Right lobe of liver (tissue), 6 donors: ENCODE data around the gene MAML2. TPM values are rescaled to one million over a fixed set of nuclear protein-coding genes. Genes with fewer than 3 reads are reported as not detected.

Experiments used
- ATAC-seq, 4 donors: fragments of 200-7000 bp; cut with Tn5 transposase; one replicate each; pipeline ENCODE4 v1.9.1; 2020; ENCODE audit warnings: mild to moderate bottlenecking in 4 of 4, moderate library complexity in 4 of 4
- DNase-seq, 3 donors: peaks; one replicate each; pipeline ENCODE4 v3.0.0-alpha.2; 2020
- H3K27ac ChIP-seq, 3 donors: fragments of 200-600 bp; one replicate each; pipeline ENCODE4 v1.8.0; 2022
- H3K27me3 ChIP-seq, 2 donors: fragments of 200-600 bp; one replicate each; pipeline ENCODE4 v1.8.0; 2022
- H3K36me3 ChIP-seq, 4 donors: fragments of 200-600 bp; sonication (generic) in 1 of 4; one replicate each; pipeline versions ENCODE4 v1.5.1 to v1.8.0; 2017 to 2022; ENCODE audit warnings: control low read depth in 1 of 4
- H3K4me1 ChIP-seq, 4 donors: fragments of 200-600 bp; sonication (generic) in 1 of 4; one replicate each; pipeline versions ENCODE4 v1.5.1 to v1.8.0; 2017 to 2022; ENCODE audit warnings: control low read depth in 1 of 4
- H3K4me3 ChIP-seq, 3 donors: fragments of 200-600 bp; one replicate each; pipeline ENCODE4 v1.8.0; 2022
- H3K9me3 ChIP-seq, 4 donors: fragments of 200-600 bp; sonication (generic) in 1 of 4; one replicate each; pipeline versions ENCODE4 v1.5.1 to v1.8.0; 2017 to 2022; ENCODE audit warnings: control low read depth in 1 of 4
- CTCF ChIP-seq, 4 donors: fragments of 200-600 bp in 3 of 4; fragments of 450-650 bp in 1 of 4; IDR thresholded peaks; one replicate each; pipeline versions ENCODE4 v1.5.1 to v1.8.0; 2016 to 2022; ENCODE audit warnings: antibody characterized with exemption in 4 of 4, mild to moderate bottlenecking in 2 of 4
- POLR2A ChIP-seq: fragments of 450-650 bp; IDR thresholded peaks from one replicate; pipeline ENCODE4 v1.6.1; 2017; ENCODE audit warnings: antibody characterized with exemption, mild to moderate bottlenecking
- WGBS: methylation state at CpG from one replicate; pipeline ENCODE4 v1.1.6; 2018; ENCODE audit warnings: low coverage, low lambda C conversion rate; ENCODE audit not compliant: insufficient coverage; ENCODE audit errors: missing lambda C conversion rate; 5-methylcytosine and 5-hydroxymethylcytosine counted together
- intact Hi-C, 2 donors: fragments of 100-400 bp; cut with DNase I; formaldehyde crosslinking; loops; one replicate each; pipeline versions ENCODE4 v1.11.2 to v1.14.1; 2022
- total RNA-seq, 6 experiments: library from RNA; depleted of rRNA in 2 of 6; stranded (reverse); fragments of >200 nt in 2 of 6; fragmentation: NEBNext Ultra II Directional in 3 of 6; extraction: Animal tissue kit (Norgen Biotek cat#: 25700) in 3 of 6; gene quantifications; one replicate each; pipeline versions ENCODE4 v1.1.0 to v1.2.4, GENCODE V29; 2016 to 2023
- donor health status: DM: no; HTN: yes; CAD: no.
- donor health status: DM: no; HTN: no; CAD: no.
- donor health status: DM: no; HTN: no; CAD: no.
- donor health status: DM: no; HTN: yes; CAD: no.
- donor health status: DM: no; HTN: yes; CAD: no.

The MAML2 gene
- total RNA-seq, 6 experiments from 2014 or later, result 0.92 to 2.3 (median 1.9) TPM

GRCh38 chr11:96309643-96310017 lies 33.4 kb downstream of the MAML2 start:
- intact Hi-C loops, result no loop called here
- H3K4me1 ChIP-seq, result peaks cover 0 to 6% (median 0%) of the 10 kb centered on the region in 4 donors
- H3K36me3 ChIP-seq, result no peaks in the 10 kb centered on the region
- no peaks in the 10 kb centered on the region for H3K27me3 ChIP-seq
- 66% methylated on average over 5 of the region's 5 CpGs for WGBS
- ATAC-seq (no peak), DNase-seq (no peak)
- TF ChIP-seq CTCF (IDR thresholded peaks at IDR 0.05) (no peak), POLR2A (no peak)
- H3K4me3 ChIP-seq, result no peak overlapping the region
- no peaks in the 10 kb centered on the region for H3K9me3 ChIP-seq
- no peak overlapping the region for H3K27ac ChIP-seq

- DNase-seq, result no peak
- Histone ChIP-seq H3K4me1 (peaks cover 0 to under 1% (median 0%) of the 10 kb centered on the region in 4 donors), H3K9me3 (no peaks in the 10 kb centered on the region), H3K36me3 (no peaks in the 10 kb centered on the region), H3K4me3 (no peak overlapping the region), H3K27me3 (no peaks in the 10 kb centered on the region), H3K27ac (no peak overlapping the region)
- 55% methylated on average over 2 of the region's 2 CpGs for WGBS
- ATAC-seq, result no peak
- intact Hi-C loops, result no loop called here
- TF ChIP-seq CTCF (IDR thresholded peaks at IDR 0.05) (no peak), POLR2A (no peak)
Observed at GRCh38 chr11:96309016-96309642, 33.9 kb downstream of the MAML2 start.

GRCh38 chr11:96307776-96308140 lies 35.2 kb downstream of the MAML2 start:
- Histone ChIP-seq H3K27ac (peak overlapping the region; percentile 7 to 60 (median 43)), H3K36me3 (no peaks in the 10 kb centered on the region), H3K4me1 (no peaks in the 10 kb centered on the region), H3K9me3 (no peaks in the 10 kb centered on the region), H3K4me3 (no peak overlapping the region), H3K27me3 (no peaks in the 10 kb centered on the region)
- TF ChIP-seq POLR2A (no peak), CTCF (IDR thresholded peaks at IDR 0.05) (no peak)
- no peak for DNase-seq
- intact Hi-C loops, result no loop called here
- 45% methylated on average over 3 of the region's 3 CpGs for WGBS
- ATAC-seq, result peak in 2 of 4 donors; percentile 26 to 32

- H3K27ac ChIP-seq, result peak overlapping the region; percentile 7 to 60 (median 43)
- no peaks in the 10 kb centered on the region for H3K4me1 ChIP-seq
- ATAC-seq (peak; percentile 84 to 92 (median 88)), DNase-seq (peak in 2 of 3 donors; percentile 44 to 70)
- H3K36me3 ChIP-seq, result no peaks in the 10 kb centered on the region
- H3K27me3 ChIP-seq, result no peaks in the 10 kb centered on the region
- H3K4me3 ChIP-seq, result no peak overlapping the region
- TF ChIP-seq POLR2A (no peak), CTCF (IDR thresholded peaks at IDR 0.05) (no peak)
- intact Hi-C loops, result no loop called here
- WGBS, result 31% methylated on average over 10 of the region's 10 CpGs
- no peaks in the 10 kb centered on the region for H3K9me3 ChIP-seq
Observed at GRCh38 chr11:96306933-96307775, 35.8 kb downstream of the MAML2 start.
